HCT116 (cell line): ENCODE results near the gene SLC17A2. TPM values are rescaled to one million over a fixed set of nuclear protein-coding genes. Genes with fewer than 3 reads are reported as not detected.

Experiments
- ATAC-seq: fragments of 200-7000 bp; cut with Tn5 transposase; 2 replicates; pipeline ENCODE4 v1.9.1; 2020; ENCODE audit warnings: mild to moderate bottlenecking, moderate library complexity
- BruUV-seq: library from RNA; stranded (reverse); fragments of 400-500 nt; replicated peaks from 2 replicates; lab custom pipeline; 2021; lab: Mats Ljungman, UMichigan
- CTCF ChIA-PET: fragments of 300-600 bp; sonication (Branson Sonifier 250); formaldehyde crosslinking; loops from one replicate; lab custom pipeline; 2021; ENCODE audit warnings: antibody characterized with exemption; lab: Charles Lee
- POLR2A ChIA-PET: fragments of 300-600, 350-600 bp; sonication (Branson Sonifier 250); formaldehyde crosslinking; loops from one replicate; lab custom pipeline; 2021; ENCODE audit warnings: antibody characterized with exemption; lab: Charles Lee
- RAD21 ChIA-PET, 2 experiments: fragments of 300-600 bp; sonication (Branson Sonifier 250); formaldehyde crosslinking; loops; one replicate each; lab custom pipeline; 2023; ENCODE audit warnings: low total read pairs in 2 of 2; ENCODE audit not compliant: uncharacterized antibody in 2 of 2, unreplicated experiment in 2 of 2, low non-redundant PET in 1 of 2; lab: Charles Lee
- DNase-seq: peaks from one replicate; pipeline ENCODE4 v3.0.0-alpha.2; 2010; ENCODE audit warnings: low read depth, low spot score
- H2AFZ ChIP-seq: fragments of 200-600 bp; shearing (Covaris generic), sonication (generic); 2 replicates; pipeline ENCODE4 v1.6.1; 2017; ENCODE audit warnings: low read depth, mixed run types, mixed read lengths, antibody characterized with exemption, low read length; ENCODE audit not compliant: poor library complexity, severe bottlenecking
- H3K27ac ChIP-seq: 2 replicates; pipeline ENCODE4 v1.5.1; 2012; ENCODE audit warnings: low read depth, low read length
- H3K27me3 ChIP-seq: fragments of 200-600 bp; sonication (generic); 2 replicates; pipeline ENCODE4 v1.6.1; 2016; ENCODE audit warnings: mixed run types, low read length, mixed read lengths; ENCODE audit not compliant: insufficient read depth
- H3K36me3 ChIP-seq, 2 experiments: fragments of 200-500 bp in 1 of 2; fragments of 200-600 bp in 1 of 2; sonication (Bioruptor generic) in 1 of 2; sonication (generic) in 1 of 2; 2 replicates each; pipeline versions ENCODE4 v1.5.1 to v1.6.1; 2014 to 2016; ENCODE audit warnings: low read length in 2 of 2, inconsistent platforms in 1 of 2, mixed read lengths in 1 of 2, mixed run types in 1 of 2; ENCODE audit not compliant: insufficient read depth in 2 of 2, control insufficient read depth in 1 of 2
- H3K4me1 ChIP-seq, 2 experiments: fragments of 200-600 bp in 1 of 2; sonication (generic) in 1 of 2; 2 replicates each; pipeline versions ENCODE4 v1.5.1 to v1.6.1; 2012 to 2017; ENCODE audit warnings: low read length in 2 of 2, inconsistent platforms in 1 of 2, mild to moderate bottlenecking in 1 of 2, mixed read lengths in 1 of 2, mixed run types in 1 of 2, moderate library complexity in 1 of 2; ENCODE audit not compliant: insufficient read depth in 2 of 2, control insufficient read depth in 1 of 2
- H3K4me2 ChIP-seq: fragments of 200-600 bp; sonication (generic); 2 replicates; pipeline ENCODE4 v1.6.1; 2017; ENCODE audit warnings: mixed run types, low read length, mixed read lengths
- H3K4me3 ChIP-seq, 2 experiments: fragments of 200-600 bp in 1 of 2; sonication (generic) in 1 of 2; replicated peaks in 1 of 2; 2 replicates each; pipeline ENCODE4 v1.5.1; 2011 to 2016; ENCODE audit warnings: low read length in 2 of 2, control low read depth in 1 of 2, low read depth in 1 of 2, mild to moderate bottlenecking in 1 of 2, mixed read lengths in 1 of 2, mixed run types in 1 of 2
- H3K79me2 ChIP-seq: fragments of 200-600 bp; sonication (generic); 2 replicates; pipeline ENCODE4 v1.6.1; 2017; ENCODE audit warnings: mild to moderate bottlenecking, mixed run types, low read length, moderate library complexity, mixed read lengths; ENCODE audit not compliant: insufficient read depth
- H3K9ac ChIP-seq: fragments of 200-600 bp; sonication (generic); 2 replicates; pipeline ENCODE4 v1.6.1; 2016; ENCODE audit warnings: low read length, mixed read lengths
- H3K9me2 ChIP-seq: fragments of 200-600 bp; sonication (generic), shearing (Covaris generic); 2 replicates; pipeline ENCODE4 v1.6.1; 2017; ENCODE audit warnings: mixed run types, mild to moderate bottlenecking, moderate library complexity; ENCODE audit not compliant: insufficient read depth
- H3K9me3 ChIP-seq, 2 experiments: fragments of 200-500 bp in 1 of 2; fragments of 200-600 bp in 1 of 2; sonication (Bioruptor generic) in 1 of 2; sonication (generic) in 1 of 2; 2 replicates each; pipeline ENCODE4 v1.6.1; 2014 to 2017; ENCODE audit warnings: low read length in 2 of 2, mixed read lengths in 2 of 2, inconsistent platforms in 1 of 2, low read depth in 1 of 2, mild to moderate bottlenecking in 1 of 2, mixed run types in 1 of 2, moderate library complexity in 1 of 2; ENCODE audit not compliant: control insufficient read depth in 1 of 2, insufficient read depth in 1 of 2
- H4K20me1 ChIP-seq: fragments of 200-600 bp; sonication (generic), shearing (Covaris generic); 2 replicates; pipeline ENCODE4 v1.6.1; 2017; ENCODE audit warnings: mixed run types, mild to moderate bottlenecking, moderate library complexity; ENCODE audit not compliant: insufficient read depth
- CEBPB ChIP-seq: IDR thresholded peaks from 2 replicates; pipeline ENCODE4 v1.6.1; 2012; ENCODE audit warnings: low read depth
- ELF1 ChIP-seq: IDR thresholded peaks from 2 replicates; pipeline ENCODE4 v1.6.1; 2012; ENCODE audit warnings: low read depth, borderline replicate concordance
- EZH2 ChIP-seq: fragments of 200-600 bp; sonication (generic); IDR thresholded peaks from 2 replicates; pipeline ENCODE4 v1.6.1; 2017; ENCODE audit warnings: antibody characterized with exemption, mixed run types
- EZH2phosphoT487 ChIP-seq: fragments of 200-600 bp; IDR thresholded peaks from 2 replicates; pipeline ENCODE4 v1.6.1; 2018; ENCODE audit warnings: antibody characterized with exemption, borderline replicate concordance
- FOSL1 ChIP-seq: IDR thresholded peaks from 2 replicates; pipeline ENCODE4 v1.6.1; 2012; ENCODE audit warnings: low read depth
- POLR2AphosphoS5 ChIP-seq: IDR thresholded peaks from 2 replicates; pipeline ENCODE4 v1.6.1; 2011; ENCODE audit warnings: mild to moderate bottlenecking, low read depth, low read length, moderate library complexity
- REST ChIP-seq: IDR thresholded peaks from 2 replicates; pipeline ENCODE4 v1.6.1; 2012; ENCODE audit warnings: low read depth
- TCF7L2 ChIP-seq: IDR thresholded peaks from 2 replicates; pipeline ENCODE4 v1.7.0; 2011; ENCODE audit warnings: borderline replicate concordance, inconsistent platforms; ENCODE audit not compliant: insufficient read depth, insufficient read length; ENCODE audit errors: extremely low read depth
- ZBTB33 ChIP-seq: IDR thresholded peaks from 2 replicates; pipeline ENCODE4 v1.6.1; 2011; ENCODE audit warnings: mild to moderate bottlenecking, low read length, moderate library complexity; ENCODE audit not compliant: insufficient replicate concordance; ENCODE audit errors: extremely low read depth
- ZFX ChIP-seq: fragments of 450-650 bp; IDR thresholded peaks from 2 replicates; pipeline ENCODE4 v1.6.1; 2017
- ZNF274 ChIP-seq: fragments of 200-500 bp; sonication (Bioruptor generic); IDR thresholded peaks from 2 replicates; pipeline ENCODE4 v1.6.1; 2014; ENCODE audit warnings: mild to moderate bottlenecking, low read depth, low read length, inconsistent platforms
- intact Hi-C: fragments of 100-400 bp; cut with micrococcal nuclease; formaldehyde crosslinking; loops from 2 replicates; pipeline ENCODE4 v1.10.0; 2022
- total RNA-seq: library from RNA; stranded (reverse); gene quantifications from one replicate; pipeline ENCODE4 v1.2.1, GENCODE V29; 2021; ENCODE audit not compliant: unreplicated experiment
- TF ChIP-seq, protein P1 (sequence below): IDR thresholded peaks from 2 replicates; pipeline ENCODE4 v1.6.1; 2012

The SLC17A2 gene
- total RNA-seq, 1 experiment from 2014 or later: not detected

DNA sequence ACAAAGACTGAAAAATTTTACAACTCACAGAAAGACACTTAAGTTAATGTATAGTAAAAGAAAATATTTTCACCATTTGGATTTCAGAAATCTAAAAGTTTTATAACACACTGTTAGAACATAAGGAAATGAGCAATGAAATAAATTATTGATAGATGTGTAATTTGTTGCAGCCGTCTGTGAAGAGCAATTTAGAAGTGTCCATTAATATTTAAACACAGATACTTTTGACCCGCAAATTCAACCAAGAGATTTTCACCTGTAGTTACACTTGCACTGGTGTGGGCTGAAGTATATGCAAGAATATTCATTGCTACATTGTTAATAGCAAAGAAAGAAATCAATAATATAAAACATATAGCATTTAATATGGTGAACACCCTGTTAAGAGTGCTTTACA lies 41.9 kb downstream of the SLC17A2 start:
- no peaks in the 10 kb centered on the region for H3K27me3 ChIP-seq
- H3K9me3 ChIP-seq: no peaks in the 10 kb centered on the region
- CTCF ChIA-PET: no interaction called here
- H3K4me1 ChIP-seq: no peaks in the 10 kb centered on the region
- TF ChIP-seq ZBTB33 (no peak), TCF7L2 (no peak), EZH2phosphoT487 (no peak), ELF1 (no peak), EZH2 (no peak)
- TF ChIP-seq, all 23 proteins: peak for 0
- no TSS peak for BruUV-seq
- no peak for ATAC-seq
- no peaks in the 10 kb centered on the region for H3K36me3 ChIP-seq
- H3K4me2 ChIP-seq: no peak overlapping the region
- intact Hi-C loops: no loop called here
- H3K79me2 ChIP-seq: no peaks in the 10 kb centered on the region
- no peak for DNase-seq
- RAD21 ChIA-PET: no interaction called here
- POLR2A ChIA-PET: no interaction called here
- no peak overlapping the region for H3K27ac ChIP-seq
- no peak overlapping the region for H3K9ac ChIP-seq
- no peak overlapping the region for H3K4me3 ChIP-seq
- no peak overlapping the region for H2AFZ ChIP-seq
- no peaks in the 10 kb centered on the region for H3K9me2 ChIP-seq
- H4K20me1 ChIP-seq: no peaks in the 10 kb centered on the region

- RAD21 ChIA-PET: no interaction called here
- H3K36me3 ChIP-seq: no peaks in the 10 kb centered on the region
Measured at GRCh38 chr6:25886066-25886465, 44.4 kb downstream of the SLC17A2 start.

More at GRCh38 chr6:25886066-25886465, 44.4 kb downstream of the SLC17A2 start:
- no peak for TF ChIP-seq CEBPB
- TF ChIP-seq TCF7L2: no peak
- TF ChIP-seq ZFX: no peak
- TF ChIP-seq ZBTB33: no peak
- TF ChIP-seq, protein P1, sequence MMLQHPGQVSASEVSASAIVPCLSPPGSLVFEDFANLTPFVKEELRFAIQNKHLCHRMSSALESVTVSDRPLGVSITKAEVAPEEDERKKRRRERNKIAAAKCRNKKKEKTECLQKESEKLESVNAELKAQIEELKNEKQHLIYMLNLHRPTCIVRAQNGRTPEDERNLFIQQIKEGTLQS: no peak
- no peak for TF ChIP-seq ZNF274
- no peak for TF ChIP-seq POLR2AphosphoS5
- no peak for TF ChIP-seq FOSL1
- TF ChIP-seq REST: no peak
- TF ChIP-seq, all 23 proteins: peak for 0
- H3K79me2 ChIP-seq: no peaks in the 10 kb centered on the region
- no peaks in the 10 kb centered on the region for H3K9me3 ChIP-seq
- ATAC-seq (no peak), DNase-seq (no peak)
- ChIA-PET POLR2A (no interaction called here), CTCF (no interaction called here)
- no peaks in the 10 kb centered on the region for H3K4me1 ChIP-seq
- no peak overlapping the region for H3K9ac ChIP-seq
- no peaks in the 10 kb centered on the region for H3K9me2 ChIP-seq
- intact Hi-C loops: no loop called here
- H3K4me3 ChIP-seq: no peak overlapping the region
- no peak overlapping the region for H2AFZ ChIP-seq
- BruUV-seq: no TSS peak
- H3K27me3 ChIP-seq: no peaks in the 10 kb centered on the region
- no peak overlapping the region for H3K4me2 ChIP-seq
- no peaks in the 10 kb centered on the region for H4K20me1 ChIP-seq
- no peak overlapping the region for H3K27ac ChIP-seq
